ENCODE data around the gene RFX7.

Gene RFX7

DNA sequence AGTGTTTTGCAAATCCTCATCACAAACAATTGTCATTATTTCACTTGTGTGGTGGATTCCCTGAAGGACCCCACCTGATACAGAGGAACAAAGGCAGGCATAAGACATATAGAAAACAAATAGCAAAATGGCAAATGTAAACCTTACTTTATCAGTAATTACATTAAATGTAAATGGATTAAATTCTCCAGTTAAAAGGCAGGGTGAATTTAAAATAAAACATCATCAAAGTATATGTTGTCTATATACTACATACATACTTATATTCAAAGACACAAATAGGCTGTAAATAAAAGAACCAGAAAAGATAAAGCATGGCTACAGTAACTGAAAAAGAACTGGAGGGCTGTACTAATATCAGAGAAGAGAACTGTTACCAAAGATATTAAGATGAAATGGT is 117.3 kb downstream of the RFX7 start:
- no peak for DNase-seq (ENCODE audit: low read depth)

DNA sequence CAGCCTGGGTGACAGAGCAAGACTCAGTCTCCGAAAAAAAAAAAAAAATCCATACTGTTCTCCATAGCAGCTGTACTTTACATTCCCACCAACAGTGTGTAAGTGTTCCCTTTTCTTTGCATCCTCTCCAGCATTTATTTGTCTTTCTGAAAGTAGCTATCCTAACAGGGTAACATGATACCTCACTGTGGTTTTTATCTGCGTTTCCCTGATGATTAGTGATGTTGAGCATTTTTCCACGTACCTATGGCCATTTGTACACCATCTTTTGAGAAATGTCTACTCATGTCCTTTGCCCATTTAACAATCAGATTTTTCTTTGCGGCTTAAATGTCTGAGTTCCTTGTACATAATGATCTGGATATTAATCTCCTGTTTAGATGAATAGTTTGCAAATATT is 119.3 kb downstream of the RFX7 start:
- no peak for DNase-seq (ENCODE audit: low read depth)

DNA sequence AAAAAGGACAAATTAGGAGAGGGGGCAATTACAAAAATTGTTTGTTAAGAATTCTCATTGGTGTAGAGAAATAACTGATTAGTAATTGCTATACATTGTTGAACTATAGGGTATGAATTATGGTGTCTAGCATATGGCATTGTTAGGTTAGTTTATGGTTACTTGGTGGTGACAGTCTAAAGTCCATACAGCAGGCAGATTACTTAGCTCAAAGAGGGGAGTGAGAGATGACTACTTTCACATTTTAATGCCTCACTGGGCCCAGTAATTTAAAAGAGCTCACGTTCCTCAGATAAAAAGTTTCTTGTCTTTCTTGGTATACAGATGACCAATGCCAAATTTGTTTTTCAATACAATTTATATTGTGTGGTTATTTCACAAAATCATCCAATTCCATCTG is 137.8 kb downstream of the RFX7 start:
- DNase-seq (ENCODE audit: low read depth): no peak

DNA sequence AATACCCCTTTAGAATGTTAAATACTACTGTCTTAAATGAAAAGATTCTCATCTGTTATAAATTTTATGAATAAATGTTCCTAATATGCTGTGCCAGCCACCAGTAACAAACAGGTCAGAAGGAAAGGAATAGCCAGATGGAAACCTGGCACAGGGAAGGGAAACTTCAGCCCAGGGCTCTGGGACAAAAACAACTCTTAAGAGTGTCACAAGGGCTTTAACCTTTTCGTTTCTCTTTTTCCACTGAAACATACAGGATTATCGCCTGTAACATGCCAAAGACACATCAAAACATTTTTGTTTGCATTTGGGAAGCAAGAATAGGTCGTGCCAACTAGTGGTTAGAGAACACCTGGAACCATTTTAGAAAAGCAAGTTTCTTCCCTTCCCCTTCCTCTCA is 141.2 kb downstream of the RFX7 start:
- DNase-seq (ENCODE audit: low read depth): peak; percentile 35

DNA sequence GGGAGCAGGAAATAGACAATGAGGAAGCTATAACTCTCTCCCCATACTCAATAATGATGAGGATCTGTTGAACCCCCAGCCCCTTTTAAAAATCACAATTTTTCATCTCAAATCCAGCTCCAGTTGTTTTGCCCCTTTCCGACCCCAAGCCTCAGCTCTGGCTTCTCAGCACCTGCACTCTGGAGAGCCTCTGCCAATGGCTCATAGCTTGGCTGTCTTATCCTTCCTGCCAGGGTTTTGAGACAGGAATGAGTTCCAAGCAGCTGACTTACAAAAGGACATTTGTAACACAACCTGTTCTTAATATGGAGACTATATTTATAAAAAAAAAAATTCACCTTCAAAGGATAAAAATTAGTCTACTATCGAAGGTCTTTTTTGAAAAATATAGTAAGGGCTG is 144.4 kb downstream of the RFX7 start:
- DNase-seq (ENCODE audit: low read depth): no peak

DNA sequence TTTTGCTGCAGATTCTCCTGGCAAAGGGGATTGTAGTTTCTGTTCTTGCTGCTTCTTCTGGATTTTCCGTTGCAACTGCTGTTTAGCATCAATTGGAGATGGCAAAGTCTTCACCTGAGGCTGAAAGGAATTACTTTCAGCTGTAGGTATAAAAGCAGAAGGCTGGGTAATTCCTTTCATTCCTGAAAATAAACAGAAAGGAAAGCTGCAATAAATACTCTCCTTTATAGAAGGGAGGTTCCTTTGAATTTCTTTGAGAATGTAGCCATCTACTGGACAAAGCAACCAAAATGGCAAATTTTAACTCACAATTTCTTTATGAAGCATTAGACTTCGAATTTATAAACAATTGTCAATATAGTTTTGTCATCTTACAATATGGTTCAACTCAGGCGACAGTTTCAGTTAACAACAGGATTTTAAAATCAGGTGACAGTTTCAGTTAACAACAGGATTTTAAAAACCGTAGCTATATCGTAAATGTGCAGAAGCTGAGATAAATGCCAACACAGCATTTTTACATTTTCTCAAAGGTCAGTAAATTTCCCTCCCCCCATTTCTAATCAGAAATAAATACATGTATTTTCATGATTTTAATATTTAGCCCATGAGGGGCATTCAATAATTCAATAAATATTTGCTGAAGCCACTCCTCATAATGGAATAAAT is 145.3 kb downstream of the RFX7 start:
- no peak for DNase-seq (ENCODE audit: low read depth)

DNA sequence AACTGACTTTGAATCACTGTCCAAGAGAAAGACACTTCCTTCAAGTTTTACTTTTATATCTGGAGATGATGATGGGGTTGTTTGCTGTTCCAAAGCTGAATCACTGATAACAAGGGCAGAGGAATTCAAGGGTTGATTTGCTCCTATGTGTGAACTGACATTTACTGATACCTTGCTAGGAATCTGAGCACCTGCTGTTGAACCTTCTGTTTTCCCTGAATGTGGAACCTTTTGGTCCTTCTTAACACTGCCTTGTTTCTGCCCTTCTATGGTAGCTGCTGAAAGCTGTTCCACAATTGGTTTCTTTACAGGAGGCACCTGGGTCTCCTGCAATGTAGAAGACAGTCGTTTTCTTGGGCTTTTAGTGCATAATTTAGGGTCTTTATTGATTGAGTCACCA is 148.3 kb downstream of the RFX7 start:
- DNase-seq (ENCODE audit: low read depth): no peak

DNA sequence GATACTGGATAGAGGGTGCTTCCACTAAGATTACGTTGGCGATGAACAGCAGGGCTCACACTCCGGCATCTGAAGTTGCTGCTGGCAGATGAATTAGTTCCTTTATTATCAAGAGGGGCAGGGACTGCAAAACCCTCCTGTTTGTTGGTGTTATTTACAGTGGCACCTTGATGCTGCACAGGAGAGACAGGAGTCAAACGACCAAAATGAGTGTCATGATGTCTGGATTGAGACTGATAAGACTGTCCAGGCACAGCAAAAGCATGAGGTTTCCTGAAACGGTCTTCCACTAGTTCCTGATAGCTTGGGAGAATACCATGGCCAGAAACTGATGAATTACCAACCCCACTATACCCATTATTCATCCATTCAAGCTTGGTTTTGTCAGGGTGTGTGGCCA is 149.5 kb downstream of the RFX7 start:
- DNase-seq (ENCODE audit: low read depth): no peak

DNA sequence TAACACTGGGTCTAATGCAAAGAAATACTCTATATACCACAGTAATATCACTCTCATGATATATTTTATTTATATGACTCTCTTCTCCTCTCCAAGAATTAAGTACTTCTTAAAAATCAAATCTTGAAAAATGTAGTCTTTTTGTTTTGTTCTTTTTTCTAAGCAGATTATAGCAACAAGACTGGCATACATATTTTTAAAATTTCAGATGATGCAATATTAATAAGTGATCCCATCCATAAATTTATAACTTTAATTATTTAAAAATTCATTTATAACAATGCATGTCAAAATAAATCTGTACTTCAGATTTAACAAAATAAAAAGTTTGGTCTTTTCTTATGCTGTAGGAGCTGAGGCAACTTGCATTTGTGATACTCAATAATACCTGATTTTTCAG is 155.3 kb downstream of the RFX7 start:
- no peak for DNase-seq (ENCODE audit: low read depth)

DNA sequence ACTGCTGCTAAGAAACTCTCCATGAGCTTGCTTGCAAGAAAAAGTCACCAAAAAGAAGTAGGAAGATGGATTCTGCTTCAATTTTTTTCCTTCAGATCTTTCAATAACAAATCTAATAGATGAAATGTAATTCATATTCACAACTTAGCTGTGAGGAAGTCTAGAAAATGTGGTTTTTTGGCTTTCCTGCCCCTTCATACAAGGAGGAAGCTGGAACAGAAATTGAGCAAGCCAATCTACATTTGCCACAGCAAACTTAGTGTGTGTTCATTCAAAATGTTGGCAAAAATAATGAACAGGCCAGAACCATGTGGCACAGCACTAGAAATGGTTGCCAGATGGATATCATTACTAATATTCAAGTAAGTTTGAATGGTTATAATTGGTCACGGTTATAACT is 157.1 kb downstream of the RFX7 start:
- DNase-seq (ENCODE audit: low read depth): no peak

DNA sequence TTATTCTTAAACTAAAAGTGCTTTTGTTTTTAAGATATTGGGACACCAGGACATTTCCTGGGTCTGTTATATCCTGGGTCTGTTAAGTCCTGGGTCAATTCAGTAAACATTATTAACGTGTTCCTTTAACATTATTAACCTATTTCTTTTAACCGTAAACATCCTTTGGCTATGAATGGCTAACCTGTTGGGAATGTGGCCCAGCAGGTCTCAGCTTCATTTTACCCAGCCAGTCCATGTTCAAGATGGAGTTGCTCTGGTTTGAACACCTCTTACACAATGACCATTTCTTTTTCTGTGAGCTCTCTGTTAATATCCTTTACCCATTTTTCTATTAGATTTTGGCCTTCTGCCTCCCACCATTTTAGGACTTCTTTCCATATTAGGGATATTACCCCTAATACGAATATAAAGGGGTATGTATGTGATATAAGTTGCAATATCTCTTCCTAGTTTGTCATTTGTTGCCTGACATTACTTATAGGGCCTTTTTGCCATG is 161.4 kb downstream of the RFX7 start:
- DNase-seq (ENCODE audit: low read depth): no peak

DNA sequence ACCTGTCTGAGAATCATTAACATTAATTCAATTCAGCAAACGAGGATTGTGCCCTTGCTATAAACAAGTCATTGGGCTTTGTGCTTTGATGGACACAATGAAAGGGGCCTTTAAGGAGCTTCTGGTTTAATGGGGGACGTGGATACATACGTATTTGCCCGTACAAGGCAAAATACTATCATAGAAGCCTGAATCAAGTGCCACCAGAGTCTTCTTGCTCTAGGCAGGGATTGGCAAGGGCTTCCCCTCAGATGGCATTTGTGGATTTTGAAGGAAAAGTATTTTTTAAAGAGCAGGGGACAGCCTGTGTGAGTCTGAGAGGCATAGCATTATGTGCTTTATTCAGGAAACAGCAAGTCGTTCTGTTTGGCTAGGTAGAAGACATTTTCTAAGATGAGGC is 166.6 kb downstream of the RFX7 start:
- DNase-seq (ENCODE audit: low read depth): no peak

DNA sequence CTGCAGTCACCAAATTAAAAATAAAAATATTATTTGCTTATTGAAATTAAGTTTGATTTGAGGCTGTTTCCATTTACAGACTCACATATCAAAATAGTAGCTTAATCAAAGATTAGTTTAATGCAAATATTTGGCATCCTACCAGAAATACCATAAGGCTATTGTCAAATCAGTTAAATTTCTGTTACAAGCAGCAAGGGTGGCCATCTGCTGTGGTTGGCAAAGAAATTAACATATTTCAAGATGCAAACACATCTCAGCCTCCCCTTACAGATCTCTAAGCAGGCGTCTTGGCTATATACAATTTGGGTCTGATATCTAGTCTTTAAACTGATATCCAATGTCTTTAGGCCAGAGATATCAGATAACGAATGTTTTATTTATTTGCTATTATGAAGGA is 167.0 kb downstream of the RFX7 start:
- DNase-seq (ENCODE audit: low read depth): no peak

DNA sequence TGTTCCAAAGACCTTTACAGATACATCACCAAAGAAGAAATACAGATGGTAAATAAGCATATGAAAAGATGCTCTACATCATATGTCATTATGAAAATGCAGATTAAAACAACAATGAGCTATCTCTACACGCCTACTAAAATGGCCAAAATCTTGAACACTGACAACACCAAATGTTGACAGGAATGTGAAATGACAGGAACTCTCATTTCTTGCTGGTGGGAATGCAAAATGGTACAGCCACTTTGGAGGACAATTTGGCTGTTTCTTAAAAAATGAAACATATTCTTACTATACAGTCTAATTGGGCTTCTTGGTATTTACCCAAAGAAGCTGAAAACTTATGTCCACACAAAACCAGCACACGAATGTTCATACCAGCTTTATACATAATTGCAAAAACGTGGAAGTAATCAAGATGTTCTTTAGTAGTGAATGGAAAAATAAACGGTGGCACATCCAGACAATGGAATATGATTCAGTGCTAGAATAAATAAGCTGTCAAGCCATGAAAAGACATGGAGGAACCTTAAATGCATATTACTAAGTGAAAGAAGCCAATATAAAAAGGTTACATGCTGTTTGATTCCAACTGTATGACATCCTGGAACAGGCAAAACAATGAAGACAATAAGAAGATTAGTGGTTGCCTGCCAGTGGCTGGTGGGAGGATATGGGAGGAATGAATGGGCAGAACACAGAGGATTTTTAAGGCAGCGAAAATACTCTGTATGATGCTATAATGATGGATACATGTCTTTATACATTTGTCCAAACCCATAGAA is 169.0 kb downstream of the RFX7 start:
- peak; percentile 27 for DNase-seq (ENCODE audit: low read depth)

DNA sequence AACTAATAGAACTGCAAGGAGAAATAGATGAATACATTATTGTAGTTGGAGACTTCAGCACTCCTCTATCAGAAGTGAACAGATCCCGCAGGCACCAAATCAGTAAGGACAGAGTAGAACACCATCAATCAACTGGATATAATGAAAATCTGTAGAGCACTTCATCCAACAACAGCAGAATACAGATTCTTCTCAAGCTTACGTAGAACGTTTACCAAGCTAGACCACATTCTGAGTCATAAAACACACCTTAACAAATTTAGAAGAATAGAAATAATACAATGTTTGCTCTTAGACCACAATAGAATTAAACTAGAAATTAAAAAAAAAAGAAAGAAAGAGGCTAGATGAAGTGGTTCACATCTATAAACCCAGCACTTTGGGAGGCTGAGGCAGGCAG is 179.5 kb downstream of the RFX7 start:
- no peak for DNase-seq (ENCODE audit: low read depth)

DNA sequence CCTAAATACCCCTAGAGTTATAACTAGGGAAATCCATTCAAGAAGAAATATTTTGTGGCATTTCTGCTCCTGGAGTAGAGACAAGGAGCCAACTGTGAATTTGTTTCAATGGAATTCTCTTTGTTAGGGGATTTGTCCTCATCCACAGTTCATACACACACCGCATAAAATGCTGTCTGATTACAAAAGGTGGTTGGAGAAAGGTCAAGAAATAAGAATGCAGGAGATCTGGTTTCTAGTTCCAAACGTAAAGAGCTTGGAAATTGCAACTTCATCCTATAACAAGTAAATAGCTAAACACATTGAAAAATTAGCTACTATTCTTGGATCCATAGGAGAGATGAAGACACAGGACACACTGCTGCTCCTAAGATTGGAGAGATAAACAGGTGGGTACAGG is 184.0 kb downstream of the RFX7 start:
- no peak for DNase-seq (ENCODE audit: low read depth)

DNA sequence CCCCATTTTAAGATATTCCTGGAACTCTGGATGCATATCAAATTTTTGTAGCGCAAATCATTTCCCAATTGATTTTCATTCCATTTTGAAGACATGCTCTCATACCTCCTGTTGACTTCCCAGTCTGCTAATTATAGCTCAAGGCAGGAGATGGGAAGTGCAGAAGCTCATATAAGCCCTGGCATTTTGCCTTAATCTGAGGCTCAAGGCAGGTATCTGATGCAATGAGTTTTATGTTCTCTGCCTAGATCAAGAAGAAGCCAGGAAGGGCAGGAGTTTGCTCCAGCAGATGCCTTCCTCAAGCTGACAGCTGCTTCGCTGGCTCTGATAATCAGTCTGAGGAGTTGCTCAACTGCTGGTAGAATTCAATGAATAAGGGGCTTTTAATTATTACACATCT is 184.7 kb downstream of the RFX7 start:
- DNase-seq (ENCODE audit: low read depth): no peak

DNA sequence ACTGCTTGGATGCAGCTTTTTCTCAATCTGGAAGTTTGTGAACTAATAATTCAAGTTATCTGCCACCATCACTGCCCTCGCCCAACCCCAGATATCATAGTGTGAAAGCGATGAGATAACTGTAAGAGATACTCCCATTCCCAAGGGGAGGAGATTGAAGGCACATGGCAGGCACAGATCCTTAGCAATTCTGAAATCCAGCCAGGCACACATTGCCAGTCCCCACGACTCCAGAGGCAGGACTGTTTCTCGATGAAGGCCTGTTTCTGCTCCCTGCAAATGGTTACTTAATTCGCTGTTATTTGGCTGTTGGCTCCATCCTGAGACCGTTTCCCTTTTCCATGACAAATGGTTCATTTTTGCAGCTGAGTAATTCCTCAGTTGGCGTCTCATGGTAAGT is 187.1 kb downstream of the RFX7 start:
- DNase-seq (ENCODE audit: low read depth): no peak

DNA sequence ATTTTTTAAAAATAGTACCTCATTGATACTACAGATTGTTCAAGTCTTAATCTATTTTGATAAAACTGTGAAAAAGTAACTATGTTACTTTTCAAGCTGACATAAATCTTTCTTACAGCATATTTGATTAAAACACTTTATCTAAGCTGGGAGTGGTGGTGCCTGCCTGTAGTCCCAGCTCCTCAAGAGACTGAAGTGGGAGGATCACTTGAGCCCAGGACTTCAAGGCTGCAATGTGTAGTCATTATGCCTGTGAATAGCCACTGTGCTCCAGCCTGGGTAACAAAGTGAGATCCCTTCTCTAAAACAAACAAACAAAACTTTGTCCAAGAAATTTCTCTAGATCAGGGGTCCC is 190.7 kb downstream of the RFX7 start:
- DNase-seq (ENCODE audit: low read depth): no peak

DNA sequence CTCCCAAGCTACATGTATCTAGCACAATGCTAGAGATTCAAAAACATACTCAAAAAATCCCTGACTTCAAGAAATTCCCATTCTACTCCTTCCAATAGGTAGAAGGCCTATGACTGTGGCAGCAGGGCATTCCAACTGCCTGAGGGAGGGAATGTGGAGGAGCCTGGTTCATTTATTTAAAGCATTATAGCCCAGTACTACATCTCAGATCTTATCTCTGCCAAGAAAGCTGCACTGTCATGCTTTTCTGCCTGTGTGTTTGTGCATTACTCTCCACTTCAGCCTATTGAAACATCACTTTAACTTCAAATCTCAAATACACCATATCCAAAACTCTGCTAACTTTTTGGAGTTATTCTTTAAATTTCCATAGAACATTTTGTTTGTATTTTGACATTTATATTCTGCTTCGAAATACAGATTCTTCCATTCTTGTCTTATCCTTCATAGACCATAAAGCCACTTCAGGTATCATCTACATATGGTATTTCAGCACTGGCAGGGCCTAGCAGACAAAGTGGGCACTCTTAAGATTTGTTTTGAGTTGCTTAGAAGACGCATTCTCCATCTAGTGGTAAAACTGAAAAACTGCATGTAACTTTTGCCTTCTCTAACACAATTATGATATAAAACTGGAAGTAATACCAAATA is 191.2 kb downstream of the RFX7 start:
- peak; percentile 62 for DNase-seq (ENCODE audit: low read depth)

DNA sequence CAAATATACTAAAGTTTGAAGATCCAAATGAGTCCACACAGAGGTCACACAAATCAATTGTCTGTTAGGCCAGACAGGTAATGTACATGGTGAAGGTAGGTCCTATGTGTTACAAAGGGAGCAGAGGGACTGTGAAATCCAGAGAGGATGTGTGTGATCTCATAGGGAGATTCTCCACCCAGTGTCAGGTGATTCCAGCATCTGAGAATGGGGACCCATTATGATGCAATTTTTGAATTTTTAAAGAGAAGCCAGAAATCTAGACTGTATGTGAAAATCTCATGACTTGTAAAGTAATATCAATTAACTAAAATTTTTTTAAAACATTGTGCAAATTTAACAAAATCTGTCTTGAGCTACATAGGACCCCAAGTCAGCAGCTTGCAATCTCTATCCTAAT is 192.0 kb downstream of the RFX7 start:
- DNase-seq (ENCODE audit: low read depth): no peak

DNA sequence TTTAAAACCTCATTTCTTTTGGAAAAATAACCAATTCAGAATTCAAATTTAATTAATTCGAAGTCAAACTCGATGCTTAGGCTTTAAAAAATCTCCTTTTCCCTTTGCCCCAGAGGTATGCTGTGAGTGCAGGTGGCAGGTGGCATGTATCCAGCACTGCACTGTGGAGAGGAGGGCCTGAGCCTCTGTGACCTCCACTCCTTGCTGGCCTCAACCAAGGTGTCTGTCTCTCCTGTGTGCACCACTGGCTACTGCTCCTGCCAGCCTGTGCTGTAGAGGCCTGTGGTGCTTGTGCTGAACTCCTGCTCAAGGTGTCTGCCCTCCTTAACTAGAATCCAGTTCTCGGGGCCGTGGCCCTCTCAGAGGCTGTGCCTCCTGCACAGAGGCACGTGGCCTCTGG is 194.1 kb downstream of the RFX7 start:
- DNase-seq (ENCODE audit: low read depth): no peak

DNA sequence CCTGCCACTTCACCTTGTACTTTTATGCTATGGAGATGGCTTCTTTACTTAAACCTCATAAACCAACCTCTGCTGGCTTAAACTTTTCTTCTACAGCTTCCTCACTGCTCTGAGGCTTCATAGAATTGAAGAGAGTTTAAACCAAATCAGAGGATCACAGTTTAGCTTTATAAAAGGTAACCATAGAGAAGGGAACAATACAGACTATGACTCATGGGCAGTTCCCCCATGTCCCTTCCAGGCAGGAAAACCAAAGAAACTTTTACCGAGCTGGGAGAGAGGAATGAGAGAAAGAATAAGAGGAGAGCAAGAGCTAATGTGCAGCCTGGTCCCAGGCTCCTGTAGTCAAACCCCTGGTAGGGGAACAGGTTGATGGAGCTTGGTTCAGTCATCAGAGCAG is 196.3 kb downstream of the RFX7 start:
- DNase-seq (ENCODE audit: low read depth): no peak

Data from fibroblast of gingiva (primary cell).